GM18868 (cell line): Measurements from ENCODE around the gene ITPA.

Experiments
- ATAC-seq: cut with Tn5 transposase; IDR thresholded peaks from one replicate; pipeline ENCODE4 v1.9.1; 2021; ENCODE audit warnings: mild to moderate bottlenecking, moderate library complexity; ENCODE audit not compliant: unreplicated experiment

ITPA gene

GRCh38 chr20:3243718-3244358 is 34.5 kb downstream of the ITPA start:
- no peak for ATAC-seq

- no peak for ATAC-seq
Measured at GRCh38 chr20:3244613-3245012, 35.3 kb downstream of the ITPA start.

GRCh38 chr20:3245156-3245555 is 35.9 kb downstream of the ITPA start:
- ATAC-seq, result no peak

GRCh38 chr20:3245711-3246110 is 36.4 kb downstream of the ITPA start:
- ATAC-seq, result no peak

- no peak for ATAC-seq
Measured at GRCh38 chr20:3246682-3247081, 37.4 kb downstream of the ITPA start.

GRCh38 chr20:3247638-3248037 is 38.3 kb downstream of the ITPA start:
- ATAC-seq, result no peak

- no peak for ATAC-seq
Measured at GRCh38 chr20:3248167-3248992, 39.1 kb downstream of the ITPA start.

- no peak for ATAC-seq
Measured at GRCh38 chr20:3248993-3249347, 39.7 kb downstream of the ITPA start.

GRCh38 chr20:3250091-3250504 is 40.8 kb downstream of the ITPA start:
- ATAC-seq, result no peak

- ATAC-seq, result no peak
Measured at GRCh38 chr20:3251806-3252205, 42.5 kb downstream of the ITPA start.

- no peak for ATAC-seq
Measured at GRCh38 chr20:3255728-3256127, 46.4 kb downstream of the ITPA start.

- no peak for ATAC-seq
Measured at GRCh38 chr20:3258429-3258828, 49.1 kb downstream of the ITPA start.

- ATAC-seq, result no peak
Measured at GRCh38 chr20:3262566-3262965, 53.3 kb downstream of the ITPA start.

GRCh38 chr20:3270051-3270450 is 60.8 kb downstream of the ITPA start:
- ATAC-seq, result no peak

- ATAC-seq, result no peak
Measured at GRCh38 chr20:3273371-3273770, 64.1 kb downstream of the ITPA start.
